ENCODE measurements around the gene NUPR1. TPM values are rescaled to one million over a fixed set of nuclear protein-coding genes. Genes with fewer than 3 reads are reported as not detected.
"Not testable (repeated sequence)": the region's sequence is repeated elsewhere in the genome, so short reads cannot be mapped to it uniquely, and the experiment has no call there.

NUPR1 gene
- total RNA-seq, 1 donor from 2014 or later: 62.1 TPM

- H3K9me3 ChIP-seq: no peaks in the 10 kb centered on the region
- no peak overlapping the region for H3K27ac ChIP-seq
- H3K36me3 ChIP-seq: no peaks in the 10 kb centered on the region
- H3K4me1 ChIP-seq: peaks cover 5% of the 10 kb centered on the region
- no peak for DNase-seq (ENCODE audit: extremely low spot score in 2 of 2)
- no peak for TF ChIP-seq POLR2A (IDR thresholded peaks at IDR 0.05)
- TF ChIP-seq CTCF (IDR thresholded peaks at IDR 0.05): no peak
- no peak for TF ChIP-seq POLR2AphosphoS5 (IDR thresholded peaks at IDR 0.05; ENCODE audit: insufficient read depth in 1 of 2, low read depth in 1 of 2)
- H3K27me3 ChIP-seq: no peaks in the 10 kb centered on the region
- no peak overlapping the region for H3K4me3 ChIP-seq
- intact Hi-C loops (cut with DNase I): no loop called here
Observed at GRCh38 chr16:28548306-28548802, 9.6 kb upstream of the NUPR1 start.

GRCh38 chr16:28546626-28547025, 7.9 kb upstream of the NUPR1 start:
- Histone ChIP-seq H3K36me3 (no peaks in the 10 kb centered on the region), H3K27ac (no peak overlapping the region), H3K9me3 (no peaks in the 10 kb centered on the region), H3K4me1 (no peaks in the 10 kb centered on the region), H3K27me3 (no peaks in the 10 kb centered on the region), H3K4me3 (no peak overlapping the region)
- TF ChIP-seq CTCF (IDR thresholded peaks at IDR 0.05): no peak
- TF ChIP-seq POLR2A (IDR thresholded peaks at IDR 0.05): no peak
- TF ChIP-seq POLR2AphosphoS5 (IDR thresholded peaks at IDR 0.05; ENCODE audit: insufficient read depth in 1 of 2, low read depth in 1 of 2): no peak
- intact Hi-C loops (cut with DNase I): no loop called here
- DNase-seq (ENCODE audit: extremely low spot score in 2 of 2): no peak

GRCh38 chr16:28545964-28546363, 7.2 kb upstream of the NUPR1 start:
- H3K36me3 ChIP-seq; H3K4me3 ChIP-seq; H3K9me3 ChIP-seq; H3K27me3 ChIP-seq; H3K4me1 ChIP-seq; DNase-seq (ENCODE audit: extremely low spot score in 2 of 2); H3K27ac ChIP-seq; intact Hi-C loops (cut with DNase I): not testable (repeated sequence)

- no peak overlapping the region for H3K27ac ChIP-seq
- intact Hi-C loops (cut with DNase I): no loop called here
- no peak overlapping the region for H3K4me3 ChIP-seq
- DNase-seq (ENCODE audit: extremely low spot score in 2 of 2): no peak
- H3K4me1 ChIP-seq: no peaks in the 10 kb centered on the region
- no peaks in the 10 kb centered on the region for H3K36me3 ChIP-seq
- H3K27me3 ChIP-seq: no peaks in the 10 kb centered on the region
- TF ChIP-seq CTCF (IDR thresholded peaks at IDR 0.05) (no peak), POLR2A (IDR thresholded peaks at IDR 0.05) (no peak), POLR2AphosphoS5 (IDR thresholded peaks at IDR 0.05; ENCODE audit: insufficient read depth in 1 of 2, low read depth in 1 of 2) (no peak)
- no peaks in the 10 kb centered on the region for H3K9me3 ChIP-seq
Observed at GRCh38 chr16:28544998-28545397, 6.2 kb upstream of the NUPR1 start.

- Histone ChIP-seq H3K4me3 (no peak overlapping the region), H3K27ac (no peak overlapping the region), H3K4me1 (peaks cover 11% of the 10 kb centered on the region), H3K9me3 (no peaks in the 10 kb centered on the region), H3K36me3 (no peaks in the 10 kb centered on the region), H3K27me3 (no peaks in the 10 kb centered on the region)
- TF ChIP-seq CTCF (IDR thresholded peaks at IDR 0.05) (no peak), POLR2A (IDR thresholded peaks at IDR 0.05) (no peak), POLR2AphosphoS5 (IDR thresholded peaks at IDR 0.05; ENCODE audit: insufficient read depth in 1 of 2, low read depth in 1 of 2) (peak in 1 of 2 donors; percentile 32)
- DNase-seq (ENCODE audit: extremely low spot score in 2 of 2): no peak
- intact Hi-C loops (cut with DNase I): no loop called here
Observed at GRCh38 chr16:28543072-28543471, 4.3 kb upstream of the NUPR1 start.

Measured in vagina (tissue), 2 donors.